HCT116 (cell line): ENCODE measurements around the gene TTC9B. TPM values are rescaled to one million over a fixed set of nuclear protein-coding genes. Genes with fewer than 3 reads are reported as not detected.

Source experiments
- ATAC-seq: fragments of 200-7000 bp; cut with Tn5 transposase; 2 replicates; pipeline ENCODE4 v1.9.1; 2020; ENCODE audit warnings: mild to moderate bottlenecking, moderate library complexity
- BruUV-seq: library from RNA; stranded (reverse); fragments of 400-500 nt; replicated peaks from 2 replicates; lab custom pipeline; 2021; lab: Mats Ljungman, UMichigan
- CTCF ChIA-PET: fragments of 300-600 bp; sonication (Branson Sonifier 250); formaldehyde crosslinking; loops from one replicate; lab custom pipeline; 2021; ENCODE audit warnings: antibody characterized with exemption; lab: Charles Lee
- POLR2A ChIA-PET: fragments of 300-600, 350-600 bp; sonication (Branson Sonifier 250); formaldehyde crosslinking; loops from one replicate; lab custom pipeline; 2021; ENCODE audit warnings: antibody characterized with exemption; lab: Charles Lee
- RAD21 ChIA-PET, 2 experiments: fragments of 300-600 bp; sonication (Branson Sonifier 250); formaldehyde crosslinking; loops; one replicate each; lab custom pipeline; 2023; ENCODE audit warnings: low total read pairs in 2 of 2; ENCODE audit not compliant: uncharacterized antibody in 2 of 2, unreplicated experiment in 2 of 2, low non-redundant PET in 1 of 2; lab: Charles Lee
- DNase-seq: peaks from one replicate; pipeline ENCODE4 v3.0.0-alpha.2; 2010; ENCODE audit warnings: low read depth, low spot score
- H2AFZ ChIP-seq: fragments of 200-600 bp; shearing (Covaris generic), sonication (generic); 2 replicates; pipeline ENCODE4 v1.6.1; 2017; ENCODE audit warnings: low read depth, mixed run types, mixed read lengths, antibody characterized with exemption, low read length; ENCODE audit not compliant: poor library complexity, severe bottlenecking
- H3K27ac ChIP-seq: 2 replicates; pipeline ENCODE4 v1.5.1; 2012; ENCODE audit warnings: low read depth, low read length
- H3K27me3 ChIP-seq: fragments of 200-600 bp; sonication (generic); 2 replicates; pipeline ENCODE4 v1.6.1; 2016; ENCODE audit warnings: mixed run types, low read length, mixed read lengths; ENCODE audit not compliant: insufficient read depth
- H3K36me3 ChIP-seq, 2 experiments: fragments of 200-500 bp in 1 of 2; fragments of 200-600 bp in 1 of 2; sonication (Bioruptor generic) in 1 of 2; sonication (generic) in 1 of 2; 2 replicates each; pipeline versions ENCODE4 v1.5.1 to v1.6.1; 2014 to 2016; ENCODE audit warnings: low read length in 2 of 2, inconsistent platforms in 1 of 2, mixed read lengths in 1 of 2, mixed run types in 1 of 2; ENCODE audit not compliant: insufficient read depth in 2 of 2, control insufficient read depth in 1 of 2
- H3K4me1 ChIP-seq, 2 experiments: fragments of 200-600 bp in 1 of 2; sonication (generic) in 1 of 2; 2 replicates each; pipeline versions ENCODE4 v1.5.1 to v1.6.1; 2012 to 2017; ENCODE audit warnings: low read length in 2 of 2, inconsistent platforms in 1 of 2, mild to moderate bottlenecking in 1 of 2, mixed read lengths in 1 of 2, mixed run types in 1 of 2, moderate library complexity in 1 of 2; ENCODE audit not compliant: insufficient read depth in 2 of 2, control insufficient read depth in 1 of 2
- H3K4me2 ChIP-seq: fragments of 200-600 bp; sonication (generic); 2 replicates; pipeline ENCODE4 v1.6.1; 2017; ENCODE audit warnings: mixed run types, low read length, mixed read lengths
- H3K4me3 ChIP-seq, 2 experiments: fragments of 200-600 bp in 1 of 2; sonication (generic) in 1 of 2; replicated peaks in 1 of 2; 2 replicates each; pipeline ENCODE4 v1.5.1; 2011 to 2016; ENCODE audit warnings: low read length in 2 of 2, control low read depth in 1 of 2, low read depth in 1 of 2, mild to moderate bottlenecking in 1 of 2, mixed read lengths in 1 of 2, mixed run types in 1 of 2
- H3K79me2 ChIP-seq: fragments of 200-600 bp; sonication (generic); 2 replicates; pipeline ENCODE4 v1.6.1; 2017; ENCODE audit warnings: mild to moderate bottlenecking, mixed run types, low read length, moderate library complexity, mixed read lengths; ENCODE audit not compliant: insufficient read depth
- H3K9ac ChIP-seq: fragments of 200-600 bp; sonication (generic); 2 replicates; pipeline ENCODE4 v1.6.1; 2016; ENCODE audit warnings: low read length, mixed read lengths
- H3K9me2 ChIP-seq: fragments of 200-600 bp; sonication (generic), shearing (Covaris generic); 2 replicates; pipeline ENCODE4 v1.6.1; 2017; ENCODE audit warnings: mixed run types, mild to moderate bottlenecking, moderate library complexity; ENCODE audit not compliant: insufficient read depth
- H3K9me3 ChIP-seq, 2 experiments: fragments of 200-500 bp in 1 of 2; fragments of 200-600 bp in 1 of 2; sonication (Bioruptor generic) in 1 of 2; sonication (generic) in 1 of 2; 2 replicates each; pipeline ENCODE4 v1.6.1; 2014 to 2017; ENCODE audit warnings: low read length in 2 of 2, mixed read lengths in 2 of 2, inconsistent platforms in 1 of 2, low read depth in 1 of 2, mild to moderate bottlenecking in 1 of 2, mixed run types in 1 of 2, moderate library complexity in 1 of 2; ENCODE audit not compliant: control insufficient read depth in 1 of 2, insufficient read depth in 1 of 2
- H4K20me1 ChIP-seq: fragments of 200-600 bp; sonication (generic), shearing (Covaris generic); 2 replicates; pipeline ENCODE4 v1.6.1; 2017; ENCODE audit warnings: mixed run types, mild to moderate bottlenecking, moderate library complexity; ENCODE audit not compliant: insufficient read depth
- EGR1 ChIP-seq: IDR thresholded peaks from 2 replicates; pipeline ENCODE4 v1.6.1; 2012; ENCODE audit warnings: low read depth
- ELF1 ChIP-seq: IDR thresholded peaks from 2 replicates; pipeline ENCODE4 v1.6.1; 2012; ENCODE audit warnings: low read depth, borderline replicate concordance
- FOSL1 ChIP-seq: IDR thresholded peaks from 2 replicates; pipeline ENCODE4 v1.6.1; 2012; ENCODE audit warnings: low read depth
- POLR2AphosphoS5 ChIP-seq: IDR thresholded peaks from 2 replicates; pipeline ENCODE4 v1.6.1; 2011; ENCODE audit warnings: mild to moderate bottlenecking, low read depth, low read length, moderate library complexity
- REST ChIP-seq: IDR thresholded peaks from 2 replicates; pipeline ENCODE4 v1.6.1; 2012; ENCODE audit warnings: low read depth
- SP1 ChIP-seq: IDR thresholded peaks from 2 replicates; pipeline ENCODE4 v1.6.1; 2012; ENCODE audit warnings: low read depth
- ZFX ChIP-seq: fragments of 450-650 bp; IDR thresholded peaks from 2 replicates; pipeline ENCODE4 v1.6.1; 2017
- intact Hi-C: fragments of 100-400 bp; cut with micrococcal nuclease; formaldehyde crosslinking; loops from 2 replicates; pipeline ENCODE4 v1.10.0; 2022
- total RNA-seq: library from RNA; stranded (reverse); gene quantifications from one replicate; pipeline ENCODE4 v1.2.1, GENCODE V29; 2021; ENCODE audit not compliant: unreplicated experiment

The TTC9B gene
- total RNA-seq, 1 experiment from 2014 or later = 1.7 TPM

GRCh38 chr19:40255619-40256166 is 37.5 kb upstream of the TTC9B start:
- POLR2A ChIA-PET = no interaction called here
- RAD21 ChIA-PET = no interaction called here
- H2AFZ ChIP-seq = no peak overlapping the region
- H3K27ac ChIP-seq = no peak overlapping the region
- H3K4me3 ChIP-seq = no peak overlapping the region
- no peaks in the 10 kb centered on the region for H3K9me2 ChIP-seq
- peaks cover 14 to 24% of the 10 kb centered on the region in 2 experiments; a peak in 3 of 4 replicates for H3K36me3 ChIP-seq
- H3K4me1 ChIP-seq = peaks cover 13 to 24% of the 10 kb centered on the region in 2 experiments; a peak in 2 of 4 replicates
- H3K27me3 ChIP-seq = no peaks in the 10 kb centered on the region
- intact Hi-C loops = no loop called here
- CTCF ChIA-PET = no interaction called here
- no peak overlapping the region for H3K4me2 ChIP-seq
- peaks cover 25% of the 10 kb centered on the region for H3K79me2 ChIP-seq
- no TSS peak for BruUV-seq
- TF ChIP-seq FOSL1 (no peak), ELF1 (no peak), EGR1 (no peak), SP1 (no peak), REST (no peak), POLR2AphosphoS5 (no peak), ZFX (no peak)
- ATAC-seq (no peak), DNase-seq (no peak)
- no peaks in the 10 kb centered on the region for H3K9me3 ChIP-seq
- no peaks in the 10 kb centered on the region for H4K20me1 ChIP-seq
- no peak overlapping the region for H3K9ac ChIP-seq
